GM21529 (cell line): Measurements from ENCODE around the gene BMPR1A.
"Not testable (repeated sequence)": the region's sequence is repeated elsewhere in the genome, so short reads cannot be mapped to it uniquely, and the experiment has no call there.

Experiments used
- ATAC-seq: cut with Tn5 transposase; IDR thresholded peaks from one replicate; pipeline ENCODE4 v1.9.1; 2021; ENCODE audit not compliant: unreplicated experiment

BMPR1A gene

GRCh38 chr10:86729677-86730076, 26.7 kb upstream of the BMPR1A start:
- ATAC-seq: no peak

GRCh38 chr10:86730227-86730626, 26.2 kb upstream of the BMPR1A start:
- no peak for ATAC-seq

- no peak for ATAC-seq
Measured at GRCh38 chr10:86732771-86733170, 23.6 kb upstream of the BMPR1A start.

DNA sequence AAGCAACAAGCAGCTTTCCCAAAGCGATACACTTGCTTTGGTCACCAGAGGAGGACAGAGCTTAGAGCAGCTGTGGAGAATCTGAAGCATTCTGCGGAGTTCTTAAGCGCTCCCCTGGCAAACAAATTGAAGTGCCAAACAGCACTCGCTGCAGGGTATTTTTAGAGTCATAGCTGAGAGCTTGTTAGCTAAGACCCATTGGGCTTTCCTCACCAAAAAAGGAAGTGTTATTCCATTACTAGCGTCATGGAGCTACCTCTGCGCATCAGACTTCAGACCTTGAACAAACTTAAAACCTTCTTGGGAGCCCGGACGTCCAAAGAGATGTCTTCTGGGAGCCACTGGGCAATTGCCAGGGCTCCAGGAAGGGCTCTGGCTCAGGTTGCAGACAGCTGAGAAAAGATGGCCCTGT, 23.2 kb upstream of the BMPR1A start:
- ATAC-seq: no peak

DNA sequence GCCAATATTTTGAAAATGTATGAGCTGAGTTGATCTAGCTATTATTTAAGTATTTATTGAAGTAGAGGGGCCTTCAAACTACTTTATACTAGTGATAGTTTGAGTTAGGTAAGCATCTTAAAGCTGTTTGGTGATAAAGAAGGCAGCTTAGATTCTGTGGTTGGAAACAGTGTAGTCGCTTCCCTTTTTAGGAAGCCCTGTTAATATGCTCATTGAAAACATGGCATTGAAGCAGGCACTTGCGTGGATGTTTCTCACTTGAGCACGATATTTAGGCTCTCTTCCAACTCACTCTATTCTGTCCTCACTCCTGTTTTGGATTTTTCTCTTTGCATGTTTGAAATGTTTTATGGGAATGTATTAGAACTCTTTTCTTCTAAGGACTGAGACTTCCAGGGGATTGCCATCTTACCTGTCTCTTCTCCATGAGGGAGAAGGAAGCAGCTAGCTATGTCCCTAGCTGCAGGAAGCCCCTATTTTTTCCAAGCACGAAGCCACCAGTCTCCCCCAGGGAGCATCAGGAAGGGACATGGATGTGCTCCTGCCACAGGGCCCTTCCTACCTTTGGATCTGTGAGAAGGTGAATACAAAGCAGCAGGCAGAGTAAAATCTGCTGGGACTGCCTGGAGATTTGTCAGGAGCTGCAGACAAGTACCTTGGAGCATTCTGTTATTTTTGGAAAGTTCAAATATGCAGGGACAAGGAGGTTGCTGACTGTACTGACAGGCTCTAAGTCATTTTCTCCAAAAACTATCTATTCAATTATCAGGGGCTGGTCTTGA, 22.0 kb upstream of the BMPR1A start:
- ATAC-seq: no peak

DNA sequence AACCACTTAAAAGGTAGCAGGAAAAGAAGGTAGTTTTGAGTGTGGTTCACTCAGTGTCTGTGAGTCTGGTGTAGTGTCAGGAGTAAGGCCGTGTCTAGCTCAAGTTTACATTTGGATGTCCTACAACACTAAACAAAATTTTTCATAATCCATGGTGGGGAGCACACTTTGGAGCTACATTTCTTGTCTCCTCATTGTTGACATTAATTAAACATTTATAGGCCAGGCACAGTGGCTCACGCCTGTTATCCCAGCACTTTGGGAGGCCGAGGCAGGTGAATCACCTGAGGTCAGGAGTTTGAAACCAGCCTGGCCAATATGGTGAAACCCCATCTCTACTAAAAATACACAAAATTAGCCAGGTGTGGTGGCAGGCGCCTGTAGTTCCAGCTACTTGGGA, 21.1 kb upstream of the BMPR1A start:
- ATAC-seq: not testable (repeated sequence)

GRCh38 chr10:86742230-86742629, 14.2 kb upstream of the BMPR1A start:
- no peak for ATAC-seq

GRCh38 chr10:86744067-86744725, 12.2 kb upstream of the BMPR1A start:
- ATAC-seq: no peak

- no peak for ATAC-seq
Measured at GRCh38 chr10:86747796-86748581, 8.4 kb upstream of the BMPR1A start.

GRCh38 chr10:86749854-86750253, 6.6 kb upstream of the BMPR1A start:
- ATAC-seq: no peak

DNA sequence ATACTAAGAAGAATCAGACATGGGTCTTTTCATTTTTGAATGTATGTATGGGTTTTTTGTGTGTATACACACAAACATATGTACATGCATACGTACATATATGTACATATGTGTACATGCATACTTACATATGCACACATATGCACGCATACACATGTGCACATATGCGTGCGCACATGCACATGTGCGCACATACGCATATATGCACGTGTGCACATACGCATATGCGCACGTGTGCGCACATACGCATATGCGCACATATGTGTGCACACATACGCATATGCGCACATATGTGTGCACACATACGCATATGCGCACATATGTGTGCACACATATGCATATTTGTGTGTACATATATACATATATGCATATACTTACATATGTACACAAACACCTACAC, 4.9 kb upstream of the BMPR1A start:
- no peak for ATAC-seq

- ATAC-seq: no peak
Measured at GRCh38 chr10:86752311-86752710, 4.1 kb upstream of the BMPR1A start.

DNA sequence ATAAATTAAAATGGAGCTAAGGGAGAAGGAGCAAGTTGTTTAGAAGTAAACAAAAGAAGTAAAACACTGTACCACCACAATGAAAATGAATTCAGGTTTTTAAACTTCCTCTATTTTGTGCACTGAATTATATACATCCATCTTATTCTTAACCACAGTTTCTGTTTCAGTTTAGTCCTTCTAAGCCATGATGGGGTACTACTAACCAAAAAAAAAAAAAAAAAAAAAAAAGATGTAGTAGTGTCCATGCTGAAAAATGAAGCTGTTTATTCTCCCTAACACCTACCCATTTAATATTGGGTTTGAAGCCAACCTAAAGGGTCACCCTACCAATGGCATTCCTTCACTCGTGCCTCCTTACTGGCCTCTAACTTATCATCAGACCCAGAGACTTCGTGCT, 3.4 kb upstream of the BMPR1A start:
- ATAC-seq: no peak

- ATAC-seq: no peak
Measured at GRCh38 chr10:86753638-86754434, 2.6 kb upstream of the BMPR1A start.

DNA sequence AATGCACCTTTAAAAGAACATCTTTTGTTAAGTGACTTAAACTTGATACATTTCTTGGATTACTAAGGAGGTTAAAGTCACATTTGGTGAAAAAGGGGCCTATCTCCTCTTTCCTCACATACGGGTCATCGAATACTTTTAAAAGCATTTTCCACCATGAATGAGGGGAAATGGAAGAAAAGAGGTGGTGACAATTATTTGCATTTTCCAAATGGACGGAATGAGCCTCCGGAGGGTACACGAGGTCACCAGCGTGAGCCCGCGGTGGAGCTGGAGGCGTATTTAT, 1.0 kb upstream of the BMPR1A start:
- ATAC-seq: no peak

DNA sequence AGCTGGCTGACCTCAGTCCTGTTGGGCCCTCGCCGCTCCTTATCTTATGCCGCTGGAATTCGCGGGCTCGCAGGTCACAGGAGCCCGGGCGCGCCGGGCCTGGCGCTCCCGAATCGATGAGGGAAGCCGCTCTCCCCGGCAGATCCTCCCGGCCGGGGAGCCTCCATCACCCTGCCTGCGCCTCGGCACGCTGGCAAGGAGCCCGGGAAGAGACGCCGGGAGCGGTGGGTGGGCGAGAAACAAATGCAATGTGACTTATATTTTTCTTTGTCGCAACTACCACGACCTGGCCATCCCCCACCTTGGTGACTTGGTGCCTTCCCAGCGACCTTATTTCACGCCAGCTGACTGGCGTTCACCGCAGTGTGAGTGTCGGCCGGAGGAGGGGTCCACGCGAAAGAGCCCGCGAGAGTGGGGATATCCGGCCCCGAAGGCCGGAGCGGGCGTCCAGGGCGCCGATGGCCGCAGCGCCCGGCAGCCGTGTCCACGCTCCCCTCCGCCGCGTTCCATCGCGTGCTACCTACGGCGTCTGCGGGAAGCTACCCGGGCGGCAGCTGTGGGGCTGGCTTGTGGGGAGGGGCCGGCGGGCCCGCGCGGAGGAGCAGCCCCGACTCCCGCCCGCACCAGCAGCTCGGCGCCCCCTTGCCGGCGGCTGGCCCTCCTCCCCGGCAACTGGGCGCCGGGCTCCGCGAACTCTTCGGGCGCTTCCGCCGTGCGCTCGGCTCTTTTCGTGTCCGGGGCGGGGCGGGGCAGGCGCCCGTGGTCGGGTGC, 494 bp upstream of the BMPR1A start:
- ATAC-seq: peak; percentile 71

GRCh38 chr10:86757113-86757972, 924 bp downstream of the BMPR1A start:
- peak; percentile 3 for ATAC-seq

DNA sequence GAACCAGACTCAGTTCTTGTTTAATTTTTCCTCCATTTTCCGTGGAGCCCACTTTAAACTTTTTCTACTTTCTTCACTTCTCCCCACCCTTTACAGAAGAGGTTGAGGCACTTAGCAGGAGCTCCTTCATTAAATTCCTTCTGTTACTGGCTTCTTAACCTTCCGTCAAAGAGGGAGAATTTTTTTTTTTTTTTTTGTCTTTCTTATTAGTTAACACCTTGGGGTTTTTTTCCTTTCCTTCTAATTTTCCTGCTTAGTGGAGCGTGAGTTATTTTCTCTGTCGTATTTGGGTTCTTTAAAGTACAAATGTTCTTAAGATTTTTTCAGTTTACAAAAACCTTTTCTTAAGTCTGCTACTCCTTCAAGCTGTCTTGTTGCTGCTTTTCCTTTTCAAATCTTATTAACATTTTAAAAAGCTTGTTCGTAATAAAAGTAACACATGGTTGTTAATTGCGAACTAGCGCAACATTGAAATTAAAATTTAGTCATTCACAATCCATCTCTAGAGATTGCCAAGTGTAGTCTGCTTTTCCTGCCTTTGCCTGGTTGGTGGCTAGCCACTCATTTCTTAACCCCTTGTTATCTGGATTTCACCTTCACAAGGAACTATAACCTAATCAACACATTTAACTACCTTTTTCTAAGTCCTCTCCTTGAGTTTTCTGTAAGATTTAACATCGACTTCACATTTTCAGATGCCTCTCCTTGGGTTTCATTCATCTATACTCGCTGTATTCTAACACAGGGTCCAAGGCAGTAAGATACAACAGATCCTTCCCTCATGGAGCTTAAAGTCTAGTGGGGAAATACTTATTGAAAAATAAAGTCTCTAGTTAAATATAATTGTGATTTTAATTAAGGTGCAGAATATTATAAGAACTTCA, 2.0 kb downstream of the BMPR1A start:
- no peak for ATAC-seq
